Measurements from ENCODE around the gene NCK2.

NCK2 gene

GRCh38 chr2:105773568-105773967, 28.9 kb downstream of the NCK2 start:
- H3K9ac ChIP-seq (ENCODE audit: low read depth, low read length, poor library complexity, severe bottlenecking), result no peak overlapping the region
- TF ChIP-seq CTCF (conservative IDR thresholded peaks at IDR 0.05; ENCODE audit: low read length), result no peak
- TF ChIP-seq EZH2phosphoT487 (IDR thresholded peaks at IDR 0.05; ENCODE audit: borderline replicate concordance), result no peak
- H3K9me2 ChIP-seq (replicated peaks; ENCODE audit: low read depth, low read length), result no peaks in the 10 kb centered on the region
- no peaks in the 10 kb centered on the region for H3F3A ChIP-seq (ENCODE audit: low read depth)
- H2AFZ ChIP-seq (ENCODE audit: low read length), result no peak overlapping the region
- peaks cover 22% of the 10 kb centered on the region for H3K4me1 ChIP-seq (ENCODE audit: insufficient read depth, low read length, poor library complexity, severe bottlenecking)
- H4K20me1 ChIP-seq (ENCODE audit: insufficient read depth, low read length, poor library complexity, severe bottlenecking), result peaks cover 14% of the 10 kb centered on the region
- H3K4me3 ChIP-seq (ENCODE audit: low read length, poor library complexity, severe bottlenecking), result no peak overlapping the region
- no peaks in the 10 kb centered on the region for H3K9me3 ChIP-seq (ENCODE audit: insufficient read depth, low read depth, low read length)
- peaks cover 91% of the 10 kb centered on the region for H3K79me2 ChIP-seq (ENCODE audit: insufficient read depth, low read length)
- H3K36me3 ChIP-seq (ENCODE audit: insufficient read depth, low read length), result peaks cover 14% of the 10 kb centered on the region; the same call in 1 of the 2 replicates
- no peaks in the 10 kb centered on the region for H3K27me3 ChIP-seq (ENCODE audit: insufficient read depth, low read length, poor library complexity, severe bottlenecking)
- H3K4me2 ChIP-seq (ENCODE audit: low read depth, low read length, poor library complexity, severe bottlenecking), result no peak overlapping the region

- Histone ChIP-seq H3K9me3 (ENCODE audit: insufficient read depth, low read depth, low read length) (no peaks in the 10 kb centered on the region), H3K9ac (ENCODE audit: low read depth, low read length, poor library complexity, severe bottlenecking) (no peak overlapping the region), H3K4me1 (ENCODE audit: insufficient read depth, low read length, poor library complexity, severe bottlenecking) (peaks cover 19% of the 10 kb centered on the region), H3K27me3 (ENCODE audit: insufficient read depth, low read length, poor library complexity, severe bottlenecking) (no peaks in the 10 kb centered on the region), H3F3A (ENCODE audit: low read depth) (no peaks in the 10 kb centered on the region), H3K9me2 (replicated peaks; ENCODE audit: low read depth, low read length) (no peaks in the 10 kb centered on the region), H2AFZ (ENCODE audit: low read length) (no peak overlapping the region), H3K4me3 (ENCODE audit: low read length, poor library complexity, severe bottlenecking) (no peak overlapping the region), H3K36me3 (ENCODE audit: insufficient read depth, low read length) (peaks cover 14% of the 10 kb centered on the region; the same call in 1 of the 2 replicates), H3K4me2 (ENCODE audit: low read depth, low read length, poor library complexity, severe bottlenecking) (no peak overlapping the region), H3K79me2 (ENCODE audit: insufficient read depth, low read length) (peaks cover 84% of the 10 kb centered on the region), H4K20me1 (ENCODE audit: insufficient read depth, low read length, poor library complexity, severe bottlenecking) (peaks cover 13% of the 10 kb centered on the region)
- TF ChIP-seq CTCF (conservative IDR thresholded peaks at IDR 0.05; ENCODE audit: low read length) (no peak), EZH2phosphoT487 (IDR thresholded peaks at IDR 0.05; ENCODE audit: borderline replicate concordance) (no peak)
These were observed 30.1 kb downstream of the NCK2 start for GRCh38 chr2:105774781-105775337.

GRCh38 chr2:105775809-105776559, 31.3 kb downstream of the NCK2 start:
- TF ChIP-seq EZH2phosphoT487 (IDR thresholded peaks at IDR 0.05; ENCODE audit: borderline replicate concordance) (no peak), CTCF (conservative IDR thresholded peaks at IDR 0.05; ENCODE audit: low read length) (no peak)
- Histone ChIP-seq H3K36me3 (ENCODE audit: insufficient read depth, low read length) (peaks cover 14% of the 10 kb centered on the region; the same call in 1 of the 2 replicates), H3K9me2 (replicated peaks; ENCODE audit: low read depth, low read length) (no peaks in the 10 kb centered on the region), H3K4me2 (ENCODE audit: low read depth, low read length, poor library complexity, severe bottlenecking) (no peak overlapping the region), H3K4me1 (ENCODE audit: insufficient read depth, low read length, poor library complexity, severe bottlenecking) (peaks cover 21% of the 10 kb centered on the region), H3K9me3 (ENCODE audit: insufficient read depth, low read depth, low read length) (no peaks in the 10 kb centered on the region), H3K27me3 (ENCODE audit: insufficient read depth, low read length, poor library complexity, severe bottlenecking) (no peaks in the 10 kb centered on the region), H3K9ac (ENCODE audit: low read depth, low read length, poor library complexity, severe bottlenecking) (no peak overlapping the region), H3K4me3 (ENCODE audit: low read length, poor library complexity, severe bottlenecking) (no peak overlapping the region), H3K79me2 (ENCODE audit: insufficient read depth, low read length) (peaks cover 87% of the 10 kb centered on the region), H2AFZ (ENCODE audit: low read length) (no peak overlapping the region), H3F3A (ENCODE audit: low read depth) (no peaks in the 10 kb centered on the region), H4K20me1 (ENCODE audit: insufficient read depth, low read length, poor library complexity, severe bottlenecking) (peaks cover 6% of the 10 kb centered on the region)

All from Loucy (cell line).